ENCODE measurements around the gene F10.

Gene F10

GRCh38 chr13:113091211-113091771 is 31.3 kb upstream of the F10 start:
- H3K4me3 ChIP-seq (replicated peaks; ENCODE audit: low read depth, low read length) = no peak overlapping the region
- TF ChIP-seq CTCF (IDR thresholded peaks at IDR 0.05; ENCODE audit: low read depth, low read length, missing control alignments) = no peak
- no peak for DNase-seq (ENCODE audit: extremely low read depth, low read depth)

GRCh38 chr13:113091891-113092775 is 30.5 kb upstream of the F10 start:
- no peak for TF ChIP-seq CTCF (IDR thresholded peaks at IDR 0.05; ENCODE audit: low read depth, low read length, missing control alignments)
- DNase-seq (ENCODE audit: extremely low read depth, low read depth) = no peak
- no peak overlapping the region for H3K4me3 ChIP-seq (replicated peaks; ENCODE audit: low read depth, low read length)

- H3K4me3 ChIP-seq (replicated peaks; ENCODE audit: low read depth, low read length) = no peak overlapping the region
- no peak for DNase-seq (ENCODE audit: extremely low read depth, low read depth)
- TF ChIP-seq CTCF (IDR thresholded peaks at IDR 0.05; ENCODE audit: low read depth, low read length, missing control alignments) = no peak
Measured at GRCh38 chr13:113092776-113093579, 29.6 kb upstream of the F10 start.

GRCh38 chr13:113093580-113094409 is 28.8 kb upstream of the F10 start:
- no peak overlapping the region for H3K4me3 ChIP-seq (replicated peaks; ENCODE audit: low read depth, low read length)
- no peak for DNase-seq (ENCODE audit: extremely low read depth, low read depth)
- TF ChIP-seq CTCF (IDR thresholded peaks at IDR 0.05; ENCODE audit: low read depth, low read length, missing control alignments) = no peak

- TF ChIP-seq CTCF (IDR thresholded peaks at IDR 0.05; ENCODE audit: low read depth, low read length, missing control alignments) = no peak
- no peak overlapping the region for H3K4me3 ChIP-seq (replicated peaks; ENCODE audit: low read depth, low read length)
- DNase-seq (ENCODE audit: extremely low read depth, low read depth) = no peak
Measured at GRCh38 chr13:113094410-113094800, 28.2 kb upstream of the F10 start.

Measured in HFF-Myc (cell line).